ENCODE measurements around the gene EMSY. TPM values are rescaled to one million over a fixed set of nuclear protein-coding genes. Genes with fewer than 3 reads are reported as not detected.
"Not testable (repeated sequence)": the region's sequence is repeated elsewhere in the genome, so short reads cannot be mapped to it uniquely, and the experiment has no call there.

Gene EMSY
- total RNA-seq, 3 donors from 2014 or later: 18.2 to 21.3 (median 19.7) TPM

GRCh38 chr11:76577921-76578653 is 133.3 kb downstream of the EMSY start:
- H3K27me3 Mint-ChIP-seq (ENCODE audit: low read depth): peaks cover 18% of the 10 kb centered on the region
- DNase-seq: no peak
- H3K36me3 Mint-ChIP-seq (ENCODE audit: insufficient read depth): no peaks in the 10 kb centered on the region
- no peak for ATAC-seq
- no peaks in the 10 kb centered on the region for H3K9me3 Mint-ChIP-seq
- H3K4me3 Mint-ChIP-seq: no peak overlapping the region
- no peaks in the 10 kb centered on the region for H3K4me1 Mint-ChIP-seq (ENCODE audit: low read depth)

- Mint-ChIP-seq H3K4me1 (ENCODE audit: low read depth) (no peaks in the 10 kb centered on the region), H3K9me3 (no peaks in the 10 kb centered on the region), H3K36me3 (ENCODE audit: insufficient read depth) (no peaks in the 10 kb centered on the region), H3K4me3 (no peak overlapping the region), H3K27me3 (ENCODE audit: low read depth) (peaks cover 16% of the 10 kb centered on the region)
- ATAC-seq (no peak), DNase-seq (no peak)
Measured at GRCh38 chr11:76578654-76579055, 133.8 kb downstream of the EMSY start.

GRCh38 chr11:76579056-76579751 is 134.4 kb downstream of the EMSY start:
- H3K9me3 Mint-ChIP-seq: no peaks in the 10 kb centered on the region
- H3K4me1 Mint-ChIP-seq (ENCODE audit: low read depth): no peaks in the 10 kb centered on the region
- DNase-seq: no peak
- no peak for ATAC-seq
- H3K36me3 Mint-ChIP-seq (ENCODE audit: insufficient read depth): no peaks in the 10 kb centered on the region
- peaks cover 14% of the 10 kb centered on the region for H3K27me3 Mint-ChIP-seq (ENCODE audit: low read depth)
- no peak overlapping the region for H3K4me3 Mint-ChIP-seq

- ATAC-seq (no peak), DNase-seq (no peak)
- Mint-ChIP-seq H3K4me1 (ENCODE audit: low read depth) (no peaks in the 10 kb centered on the region), H3K9me3 (no peaks in the 10 kb centered on the region), H3K4me3 (no peak overlapping the region), H3K27me3 (ENCODE audit: low read depth) (peaks cover 14% of the 10 kb centered on the region), H3K36me3 (ENCODE audit: insufficient read depth) (no peaks in the 10 kb centered on the region)
Measured at GRCh38 chr11:76579752-76580151, 134.9 kb downstream of the EMSY start.

GRCh38 chr11:76582471-76582870 is 137.7 kb downstream of the EMSY start:
- not testable (repeated sequence) for H3K4me1 Mint-ChIP-seq (ENCODE audit: low read depth); H3K27me3 Mint-ChIP-seq (ENCODE audit: low read depth); H3K4me3 Mint-ChIP-seq; H3K36me3 Mint-ChIP-seq (ENCODE audit: insufficient read depth); DNase-seq; ATAC-seq; H3K9me3 Mint-ChIP-seq

- Mint-ChIP-seq H3K36me3 (ENCODE audit: insufficient read depth) (no peaks in the 10 kb centered on the region), H3K4me1 (ENCODE audit: low read depth) (peaks cover 21% of the 10 kb centered on the region), H3K9me3 (no peaks in the 10 kb centered on the region), H3K4me3 (no peak overlapping the region), H3K27me3 (ENCODE audit: low read depth) (no peaks in the 10 kb centered on the region)
- ATAC-seq (no peak), DNase-seq (no peak)
Measured at GRCh38 chr11:76587820-76588454, 143.1 kb downstream of the EMSY start.

GRCh38 chr11:76588455-76589325 is 143.9 kb downstream of the EMSY start:
- peaks cover 21% of the 10 kb centered on the region for H3K4me1 Mint-ChIP-seq (ENCODE audit: low read depth)
- DNase-seq: peak; percentile 21
- H3K27me3 Mint-ChIP-seq (ENCODE audit: low read depth): no peaks in the 10 kb centered on the region
- ATAC-seq: peak; percentile 71 to 75
- H3K36me3 Mint-ChIP-seq (ENCODE audit: insufficient read depth): no peaks in the 10 kb centered on the region
- no peak overlapping the region for H3K4me3 Mint-ChIP-seq
- no peaks in the 10 kb centered on the region for H3K9me3 Mint-ChIP-seq

GRCh38 chr11:76589477-76589876 is 144.7 kb downstream of the EMSY start:
- H3K27me3 Mint-ChIP-seq (ENCODE audit: low read depth): no peaks in the 10 kb centered on the region
- no peaks in the 10 kb centered on the region for H3K9me3 Mint-ChIP-seq
- no peak for ATAC-seq
- no peak overlapping the region for H3K4me3 Mint-ChIP-seq
- no peak for DNase-seq
- peaks cover 23% of the 10 kb centered on the region for H3K4me1 Mint-ChIP-seq (ENCODE audit: low read depth)
- no peaks in the 10 kb centered on the region for H3K36me3 Mint-ChIP-seq (ENCODE audit: insufficient read depth)

- Mint-ChIP-seq H3K36me3 (ENCODE audit: insufficient read depth) (no peaks in the 10 kb centered on the region), H3K9me3 (no peaks in the 10 kb centered on the region), H3K4me3 (no peak overlapping the region), H3K27me3 (ENCODE audit: low read depth) (no peaks in the 10 kb centered on the region), H3K4me1 (ENCODE audit: low read depth) (peaks cover 26% of the 10 kb centered on the region)
- ATAC-seq (no peak), DNase-seq (no peak)
Measured at GRCh38 chr11:76589964-76590950, 145.4 kb downstream of the EMSY start.

GRCh38 chr11:76591416-76591815 is 146.6 kb downstream of the EMSY start:
- Mint-ChIP-seq H3K27me3 (ENCODE audit: low read depth) (no peaks in the 10 kb centered on the region), H3K4me1 (ENCODE audit: low read depth) (peaks cover 26% of the 10 kb centered on the region)
- no peak for DNase-seq

GRCh38 chr11:76592025-76592914 is 147.5 kb downstream of the EMSY start:
- H3K36me3 Mint-ChIP-seq (ENCODE audit: insufficient read depth): no peaks in the 10 kb centered on the region
- H3K4me3 Mint-ChIP-seq: no peak overlapping the region
- DNase-seq (no peak), ATAC-seq (no peak)
- peaks cover 26% of the 10 kb centered on the region for H3K4me1 Mint-ChIP-seq (ENCODE audit: low read depth)
- H3K27me3 Mint-ChIP-seq (ENCODE audit: low read depth): no peaks in the 10 kb centered on the region
- H3K9me3 Mint-ChIP-seq: no peaks in the 10 kb centered on the region

More at GRCh38 chr11:76591416-76591815, 146.6 kb downstream of the EMSY start:
- ATAC-seq: no peak
- Mint-ChIP-seq H3K36me3 (ENCODE audit: insufficient read depth) (no peaks in the 10 kb centered on the region), H3K4me3 (no peak overlapping the region), H3K9me3 (no peaks in the 10 kb centered on the region)

GRCh38 chr11:76592961-76593360 is 148.1 kb downstream of the EMSY start:
- H3K27me3 Mint-ChIP-seq (ENCODE audit: low read depth): no peaks in the 10 kb centered on the region
- ATAC-seq (no peak), DNase-seq (no peak)
- no peaks in the 10 kb centered on the region for H3K9me3 Mint-ChIP-seq
- H3K36me3 Mint-ChIP-seq (ENCODE audit: insufficient read depth): no peaks in the 10 kb centered on the region
- H3K4me3 Mint-ChIP-seq: no peak overlapping the region
- H3K4me1 Mint-ChIP-seq (ENCODE audit: low read depth): peaks cover 22% of the 10 kb centered on the region

Data from activated T-cell treated with anti-CD3 and anti-CD28 coated beads, Interleukin-2, amount 50 U/mL, for 4 hours (primary cell).